ENCODE data around the gene CCNE1. TPM values are rescaled to one million over a fixed set of nuclear protein-coding genes. Genes with fewer than 3 reads are reported as not detected.

CCNE1 gene
- total RNA-seq, 6 experiments from 2014 or later, result 5.6 to 7.0 (median 6.5) TPM

DNA sequence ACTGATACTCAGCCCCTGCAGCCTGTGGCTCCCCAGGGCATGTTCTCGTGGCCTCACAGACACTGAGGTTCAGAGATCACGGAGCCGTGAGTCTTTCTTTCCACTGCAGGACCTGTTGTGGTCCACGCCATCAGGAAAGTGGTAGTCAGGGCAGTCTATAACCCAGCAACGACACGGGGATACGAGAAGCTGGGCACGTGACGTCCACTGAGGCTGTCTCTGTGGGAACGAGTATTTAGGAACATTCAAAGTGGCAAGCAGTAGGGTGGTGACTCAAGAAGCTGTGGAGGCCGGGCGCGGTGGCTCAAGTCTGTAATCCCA lies 29.6 kb upstream of the CCNE1 start:
- no peak for DNase-seq
- Mint-ChIP-seq H3K36me3 (ENCODE audit: low read depth) (no peaks in the 10 kb centered on the region), H3K9me3 (no peaks in the 10 kb centered on the region), H3K4me1 (ENCODE audit: low read depth) (no peaks in the 10 kb centered on the region), H3K27ac (no peak overlapping the region), H3K27me3 (ENCODE audit: insufficient read depth) (peaks cover 13% of the 10 kb centered on the region), H3K4me3 (no peak overlapping the region)
- TF ChIP-seq, protein P1, sequence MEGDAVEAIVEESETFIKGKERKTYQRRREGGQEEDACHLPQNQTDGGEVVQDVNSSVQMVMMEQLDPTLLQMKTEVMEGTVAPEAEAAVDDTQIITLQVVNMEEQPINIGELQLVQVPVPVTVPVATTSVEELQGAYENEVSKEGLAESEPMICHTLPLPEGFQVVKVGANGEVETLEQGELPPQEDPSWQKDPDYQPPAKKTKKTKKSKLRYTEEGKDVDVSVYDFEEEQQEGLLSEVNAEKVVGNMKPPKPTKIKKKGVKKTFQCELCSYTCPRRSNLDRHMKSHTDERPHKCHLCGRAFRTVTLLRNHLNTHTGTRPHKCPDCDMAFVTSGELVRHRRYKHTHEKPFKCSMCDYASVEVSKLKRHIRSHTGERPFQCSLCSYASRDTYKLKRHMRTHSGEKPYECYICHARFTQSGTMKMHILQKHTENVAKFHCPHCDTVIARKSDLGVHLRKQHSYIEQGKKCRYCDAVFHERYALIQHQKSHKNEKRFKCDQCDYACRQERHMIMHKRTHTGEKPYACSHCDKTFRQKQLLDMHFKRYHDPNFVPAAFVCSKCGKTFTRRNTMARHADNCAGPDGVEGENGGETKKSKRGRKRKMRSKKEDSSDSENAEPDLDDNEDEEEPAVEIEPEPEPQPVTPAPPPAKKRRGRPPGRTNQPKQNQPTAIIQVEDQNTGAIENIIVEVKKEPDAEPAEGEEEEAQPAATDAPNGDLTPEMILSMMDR (IDR thresholded peaks at IDR 0.05), result no peak

DNA sequence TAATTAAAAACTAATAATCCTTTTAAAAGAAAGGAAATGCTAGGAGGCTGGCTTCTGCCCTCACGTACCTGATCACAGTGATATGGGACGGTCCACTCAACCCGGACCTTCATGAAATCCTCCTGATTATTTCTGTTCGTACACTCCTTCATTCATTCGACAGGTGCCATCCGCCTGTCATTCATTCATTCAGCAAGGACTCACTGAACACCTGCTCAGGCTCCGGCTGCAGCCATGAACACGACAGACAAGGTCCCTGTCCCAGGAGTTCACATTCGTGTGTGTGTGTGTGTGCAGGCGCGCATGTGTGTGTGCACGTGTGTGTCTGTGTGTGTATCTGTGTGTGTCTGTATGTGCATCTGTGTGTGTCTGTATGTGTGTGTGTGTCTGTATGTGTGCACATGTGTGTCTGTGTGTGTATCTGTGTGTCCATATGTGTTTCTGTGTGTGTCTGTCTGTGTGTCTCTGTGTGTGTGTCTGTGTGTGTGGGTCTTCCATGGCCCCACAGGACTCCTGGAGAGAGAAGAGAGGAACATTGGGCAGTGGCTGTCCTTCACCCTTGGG lies 28.1 kb upstream of the CCNE1 start:
- Mint-ChIP-seq H3K4me1 (ENCODE audit: low read depth) (no peaks in the 10 kb centered on the region), H3K4me3 (no peak overlapping the region), H3K36me3 (ENCODE audit: low read depth) (no peaks in the 10 kb centered on the region), H3K27ac (no peak overlapping the region), H3K9me3 (no peaks in the 10 kb centered on the region), H3K27me3 (ENCODE audit: insufficient read depth) (peaks cover 12% of the 10 kb centered on the region)
- TF ChIP-seq, protein P1 (IDR thresholded peaks at IDR 0.05), result no peak
- DNase-seq, result no peak

DNA sequence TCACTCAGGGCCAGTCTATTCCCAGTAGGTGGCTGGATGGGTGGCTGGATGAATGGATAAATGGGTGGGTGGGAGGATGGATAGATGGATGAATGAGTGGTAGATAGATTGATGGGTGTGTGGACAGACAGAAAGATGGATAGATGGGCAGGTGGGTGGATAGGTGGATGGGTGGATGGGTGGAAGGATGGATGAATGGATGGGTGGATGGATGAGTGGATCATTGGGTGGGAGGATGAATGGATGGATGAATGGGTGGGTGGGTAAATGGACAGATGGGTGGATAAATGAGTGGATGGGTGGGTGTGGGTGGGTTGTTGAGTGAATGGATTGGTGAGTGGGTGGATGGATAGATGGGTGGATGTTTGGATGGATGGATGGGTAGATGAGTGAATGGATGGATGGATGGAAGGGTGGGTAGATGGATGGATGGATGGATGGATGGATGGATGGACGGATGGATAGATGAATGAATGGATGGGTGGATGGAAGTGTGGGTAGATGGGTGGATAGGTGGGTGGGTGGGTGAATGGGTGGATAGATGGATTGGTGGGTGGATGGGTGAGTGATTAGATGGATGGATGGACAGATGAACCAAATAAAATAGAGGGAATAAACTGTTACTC lies 27.1 kb upstream of the CCNE1 start:
- Mint-ChIP-seq H3K4me1 (ENCODE audit: low read depth) (no peaks in the 10 kb centered on the region), H3K27ac (no peak overlapping the region), H3K36me3 (ENCODE audit: low read depth) (no peaks in the 10 kb centered on the region), H3K9me3 (no peaks in the 10 kb centered on the region), H3K27me3 (ENCODE audit: insufficient read depth) (peaks cover 10% of the 10 kb centered on the region), H3K4me3 (no peak overlapping the region)
- no peak for DNase-seq
- TF ChIP-seq, protein P1 (IDR thresholded peaks at IDR 0.05), result no peak

DNA sequence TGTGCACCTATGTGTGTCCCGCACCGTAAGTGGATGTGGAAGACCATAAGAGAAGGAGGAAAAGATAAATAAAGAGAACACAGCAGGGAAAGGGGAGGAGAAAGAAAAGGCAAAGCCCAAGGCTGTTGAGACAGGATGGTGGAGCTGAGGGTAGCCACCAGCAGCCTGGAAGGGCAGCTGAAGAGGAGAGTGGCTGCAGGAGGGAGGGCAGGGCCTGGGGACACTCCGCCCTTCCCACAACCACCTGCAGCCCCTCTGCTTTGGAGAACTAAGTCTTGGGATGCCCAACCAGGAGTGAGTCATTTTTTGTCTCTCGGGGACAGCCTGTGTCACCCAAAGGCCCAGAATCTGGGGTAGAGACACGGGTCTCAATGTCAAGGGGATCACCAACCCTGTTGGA lies 26.4 kb upstream of the CCNE1 start:
- Mint-ChIP-seq H3K9me3 (no peaks in the 10 kb centered on the region), H3K36me3 (ENCODE audit: low read depth) (no peaks in the 10 kb centered on the region), H3K27ac (no peak overlapping the region), H3K4me1 (ENCODE audit: low read depth) (no peaks in the 10 kb centered on the region), H3K4me3 (no peak overlapping the region), H3K27me3 (ENCODE audit: insufficient read depth) (peaks cover 6% of the 10 kb centered on the region)
- DNase-seq, result no peak
- TF ChIP-seq, protein P1 (IDR thresholded peaks at IDR 0.05), result no peak

DNA sequence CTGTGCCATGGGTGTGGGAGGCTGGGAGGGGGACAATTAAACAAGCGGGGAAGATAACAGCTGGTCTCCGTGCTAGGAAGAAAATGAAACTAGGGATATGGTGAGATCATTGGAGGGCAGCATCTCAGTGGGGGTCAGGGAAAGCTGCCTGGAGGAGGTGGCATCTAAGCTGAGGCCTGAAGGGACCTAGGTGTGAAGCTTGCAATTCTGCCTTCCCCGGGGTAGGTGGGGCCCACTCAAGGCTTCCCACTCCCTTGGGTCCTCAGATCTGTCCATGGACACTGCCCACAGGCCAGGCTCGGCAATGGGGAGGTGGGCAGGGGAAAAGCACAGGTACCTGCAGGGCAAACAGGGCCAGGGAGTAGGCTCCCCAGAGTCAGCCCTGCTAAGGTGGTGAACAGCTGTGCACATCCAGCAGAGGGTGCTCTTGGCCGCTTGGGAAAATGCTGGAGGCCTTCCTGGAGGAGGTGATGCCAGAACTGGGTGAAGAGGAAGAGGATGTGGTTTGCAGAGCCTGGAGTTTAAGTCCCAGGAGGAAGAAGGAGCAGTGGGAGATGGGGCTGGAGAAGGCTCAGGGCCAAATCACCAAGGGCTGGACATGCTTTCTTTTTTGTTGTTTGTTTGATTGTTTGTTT lies 25.7 kb upstream of the CCNE1 start:
- Mint-ChIP-seq H3K4me3 (no peak overlapping the region), H3K27me3 (ENCODE audit: insufficient read depth) (peaks cover 6% of the 10 kb centered on the region), H3K4me1 (ENCODE audit: low read depth) (no peaks in the 10 kb centered on the region), H3K9me3 (no peaks in the 10 kb centered on the region), H3K27ac (no peak overlapping the region), H3K36me3 (ENCODE audit: low read depth) (no peaks in the 10 kb centered on the region)
- TF ChIP-seq, protein P1 (IDR thresholded peaks at IDR 0.05), result peak; percentile 40; the same call in 1 of the 2 replicates
- no peak for DNase-seq
